ENCODE measurements around the gene NRCAM.
"Not testable (repeated sequence)": the region's sequence is repeated elsewhere in the genome, so short reads cannot be mapped to it uniquely, and the experiment has no call there.

Gene NRCAM

GRCh38 chr7:108455998-108456677 lies at the start of gene NRCAM:
Gene NRCAM (minus strand): TSS chr7:108456436. CDS start chr7:108240064, 216,372 bp downstream.
- DNase-seq (ENCODE audit: low spot score) = no peak

GRCh38 chr7:108504576-108504975 lies 48.3 kb upstream of the NRCAM start:
- DNase-seq (ENCODE audit: low spot score) = not testable (repeated sequence)

DNA sequence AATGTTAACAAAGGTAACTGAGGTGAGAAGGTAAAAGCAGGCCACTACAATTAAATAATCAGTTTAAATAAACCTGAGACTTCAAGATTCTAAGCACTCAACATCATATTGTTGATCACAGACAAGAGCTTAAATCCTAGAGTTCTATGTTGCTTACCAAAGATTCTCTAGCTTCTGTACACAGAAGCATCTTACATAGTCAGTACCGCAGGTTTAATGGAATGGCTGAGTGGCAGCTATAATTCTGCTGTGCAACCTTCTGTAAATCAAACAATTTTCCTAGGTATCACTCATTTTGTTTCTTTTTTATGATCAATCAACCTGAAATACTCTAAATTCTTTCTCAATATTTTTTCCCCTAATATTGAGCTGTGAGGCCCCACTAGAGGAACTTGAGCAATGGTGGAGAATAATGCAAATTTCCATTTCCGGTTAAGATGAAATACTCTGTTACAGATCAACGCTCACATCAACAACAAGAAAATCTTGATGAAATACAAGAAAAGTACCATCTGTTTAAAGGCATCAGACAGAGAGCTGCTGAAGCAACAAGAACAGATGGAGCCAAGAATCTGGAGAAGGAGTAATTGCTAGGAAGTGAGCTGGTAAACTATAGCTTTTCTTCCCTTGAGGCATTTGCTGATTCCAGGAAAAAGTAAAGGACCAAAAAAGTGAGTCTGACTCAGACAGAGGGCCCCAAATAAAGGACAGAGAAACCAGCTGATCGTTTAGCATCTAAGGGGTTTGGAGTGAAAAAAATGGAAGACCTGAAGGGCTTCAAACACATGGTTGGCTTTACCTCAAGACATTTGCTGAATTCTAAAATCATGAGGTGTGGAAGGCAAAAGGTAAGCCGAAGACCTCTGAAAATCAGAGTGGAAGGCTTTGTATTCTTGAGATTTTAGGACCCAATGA lies 47.1 kb upstream of the NRCAM start:
- no peak for DNase-seq (ENCODE audit: low spot score)

GRCh38 chr7:108499566-108499965 lies 43.3 kb upstream of the NRCAM start:
- DNase-seq (ENCODE audit: low spot score) = no peak

DNA sequence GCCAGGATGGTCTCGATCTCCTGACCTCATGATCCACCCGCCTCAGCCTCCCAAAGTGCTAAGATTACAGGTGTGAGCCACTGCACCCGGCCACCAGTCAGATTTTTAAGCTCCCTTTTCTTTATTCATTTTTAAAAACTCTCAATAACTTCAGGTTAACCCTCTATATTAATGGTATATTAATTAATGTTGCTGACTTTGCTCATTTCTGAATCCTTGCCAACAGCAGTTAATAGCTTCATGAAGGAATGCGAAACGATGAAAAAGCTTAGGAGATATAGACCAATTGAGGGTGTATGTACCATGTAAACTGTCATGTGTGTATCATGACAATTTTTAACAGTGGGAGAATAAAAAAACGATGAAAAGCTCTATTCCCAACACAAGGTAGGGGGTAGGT lies 42.2 kb upstream of the NRCAM start:
- DNase-seq (ENCODE audit: low spot score) = no peak

GRCh38 chr7:108497082-108497725 lies 41.0 kb upstream of the NRCAM start:
- peak; percentile 71 for DNase-seq (ENCODE audit: low spot score)

DNA sequence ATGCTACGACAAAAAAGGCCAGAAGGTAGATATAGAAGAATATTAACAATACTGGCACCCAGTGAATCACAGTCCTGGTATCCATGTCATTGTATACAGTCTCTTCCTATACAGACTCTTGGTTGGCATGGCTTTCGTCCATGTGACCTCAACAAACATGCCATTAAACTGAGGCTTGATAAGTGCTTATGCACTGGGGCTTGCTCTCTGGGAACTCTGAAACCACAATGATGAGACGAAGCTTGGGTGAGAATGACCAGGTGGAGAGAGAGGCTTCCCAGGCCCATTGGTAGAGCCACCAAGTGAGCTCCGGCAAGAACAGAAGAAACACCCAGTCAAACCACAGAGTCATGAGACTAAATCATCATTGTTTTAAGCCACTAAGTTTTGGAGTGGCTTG lies 36.5 kb upstream of the NRCAM start:
- no peak for DNase-seq (ENCODE audit: low spot score)

- DNase-seq (ENCODE audit: low spot score) = no peak
Observed at GRCh38 chr7:108488768-108489538, 32.7 kb upstream of the NRCAM start.

DNA sequence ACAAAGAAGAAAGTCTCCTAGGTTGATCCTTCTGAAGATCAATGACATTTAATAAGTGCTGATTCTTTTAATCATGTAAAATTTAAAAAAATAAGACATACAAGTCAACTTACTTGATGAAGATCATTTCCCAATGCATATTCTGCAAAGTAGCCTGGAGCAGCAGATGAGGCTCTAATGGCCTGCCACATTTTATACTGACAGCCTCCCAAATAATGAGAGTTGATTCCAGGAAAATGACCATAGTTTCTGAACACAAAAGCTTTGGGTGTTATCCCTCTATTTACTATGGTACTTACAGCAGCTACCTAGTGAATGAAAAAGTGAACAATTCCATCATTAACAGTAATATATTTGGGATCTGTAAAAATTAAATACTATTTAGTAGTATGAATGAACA lies 31.4 kb upstream of the NRCAM start:
- no peak for DNase-seq (ENCODE audit: low spot score)

DNA sequence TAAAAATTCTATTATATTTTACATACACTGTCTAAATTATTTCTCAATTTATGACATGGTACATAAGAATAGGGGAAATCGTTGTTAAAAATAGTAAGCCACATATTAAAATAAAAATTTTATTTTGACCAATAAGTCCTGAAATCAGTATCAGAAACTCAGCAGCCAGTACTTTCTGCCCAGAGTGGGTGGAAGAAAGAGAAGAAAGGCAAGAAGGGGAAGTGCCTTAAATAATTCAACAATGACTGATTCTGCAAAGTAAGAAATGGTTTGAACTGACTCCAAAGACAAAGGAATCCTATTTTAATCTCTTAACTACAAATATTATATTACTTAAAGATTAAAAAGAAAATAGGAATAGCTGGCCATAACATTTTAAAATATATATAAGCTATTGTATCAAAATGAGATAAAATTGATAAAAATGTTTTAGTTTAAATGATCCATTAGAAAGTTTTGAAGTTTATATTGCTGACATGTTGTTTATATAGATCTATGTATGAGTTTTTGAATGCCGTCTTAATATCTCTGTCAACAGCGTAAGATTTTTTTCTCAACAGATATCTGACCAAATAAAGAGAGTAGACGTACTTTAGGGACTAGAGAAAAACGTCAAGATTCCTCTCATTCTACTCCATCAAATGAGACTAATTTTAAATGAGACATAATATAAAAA lies 30.2 kb upstream of the NRCAM start:
- DNase-seq (ENCODE audit: low spot score) = no peak

GRCh38 chr7:108484137-108484536 lies 27.9 kb upstream of the NRCAM start:
- no peak for DNase-seq (ENCODE audit: low spot score)

- no peak for DNase-seq (ENCODE audit: low spot score)
Observed at GRCh38 chr7:108480311-108480710, 24.1 kb upstream of the NRCAM start.

GRCh38 chr7:108479751-108480150 lies 23.5 kb upstream of the NRCAM start:
- no peak for DNase-seq (ENCODE audit: low spot score)

DNA sequence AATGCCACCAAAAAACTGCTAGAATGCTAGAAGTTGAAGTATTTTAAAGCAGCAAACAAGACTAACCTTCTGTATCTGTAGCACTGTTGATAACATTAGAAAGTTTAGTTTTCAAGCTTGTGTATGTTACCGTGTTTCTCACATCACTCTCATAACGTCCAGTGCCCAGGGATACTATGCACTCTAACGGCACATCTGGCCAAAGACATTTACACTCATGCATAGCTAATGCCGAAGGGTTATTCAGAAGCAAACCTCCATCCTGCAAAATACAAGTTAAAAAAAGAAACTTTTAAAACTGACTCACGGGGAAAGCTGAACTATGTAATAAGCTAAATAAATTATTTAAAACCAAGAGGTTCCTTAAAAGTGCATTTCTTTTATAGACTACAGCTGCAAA lies 22.9 kb upstream of the NRCAM start:
- DNase-seq (ENCODE audit: low spot score) = no peak

DNA sequence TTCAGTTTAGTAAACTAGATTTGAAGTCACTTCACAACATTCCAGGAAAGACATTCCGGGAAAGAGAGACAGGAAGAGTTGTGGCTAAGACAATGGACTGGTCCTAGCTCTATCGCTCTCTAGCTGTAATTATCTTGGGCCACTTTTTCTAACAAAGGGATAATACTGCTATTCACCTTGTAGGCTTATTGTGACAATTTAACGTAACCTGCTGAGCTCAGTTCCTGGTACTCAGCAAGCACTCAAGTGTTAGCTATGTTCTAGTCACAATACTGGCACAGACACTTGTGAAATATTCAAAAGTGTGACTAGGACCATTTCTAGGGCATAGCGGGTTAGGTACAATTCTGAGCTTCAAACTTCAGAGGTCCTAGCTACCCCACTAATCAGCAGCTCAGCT lies 12.0 kb upstream of the NRCAM start:
- DNase-seq (ENCODE audit: low spot score) = no peak

DNA sequence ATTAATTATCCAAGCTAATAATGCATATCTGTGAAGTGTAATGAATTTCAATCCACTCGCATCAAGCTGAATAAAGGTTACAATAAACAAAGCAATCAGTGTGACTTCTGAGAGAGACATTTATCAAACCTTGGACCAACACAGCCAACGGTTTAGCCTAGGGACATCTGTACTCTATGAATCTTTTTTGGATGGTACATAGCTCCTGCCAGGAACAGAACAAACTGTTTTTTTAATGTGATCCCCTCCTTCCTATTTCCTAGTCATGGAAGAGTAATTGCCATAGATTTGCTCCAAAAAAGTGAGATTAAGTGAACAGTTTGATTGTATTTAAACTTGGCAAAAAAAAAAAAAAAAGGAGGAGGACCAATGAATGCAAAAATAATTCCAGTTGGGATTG lies 11.2 kb upstream of the NRCAM start:
- DNase-seq (ENCODE audit: low spot score) = no peak

DNA sequence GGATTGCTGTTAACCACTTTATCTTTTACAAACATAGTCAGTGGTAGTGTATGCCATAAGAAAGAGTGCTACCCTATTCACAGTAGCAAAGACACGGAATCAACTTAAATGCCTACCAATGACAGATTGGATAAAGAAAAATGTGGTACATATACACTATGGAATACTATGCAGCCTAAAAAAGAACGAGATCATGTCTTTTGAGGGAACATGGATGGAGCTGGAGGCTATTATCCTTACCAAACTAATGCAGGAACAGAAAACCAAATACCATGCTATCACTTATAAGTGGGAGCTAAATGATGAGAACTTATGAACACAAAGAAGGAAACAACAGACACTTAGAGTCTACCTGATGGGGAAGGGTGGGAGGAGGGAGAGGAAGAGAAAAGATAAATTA lies 10.1 kb upstream of the NRCAM start:
- DNase-seq (ENCODE audit: low spot score) = not testable (repeated sequence)

- DNase-seq (ENCODE audit: low spot score) = no peak
Observed at GRCh38 chr7:108464743-108465142, 8.5 kb upstream of the NRCAM start.

DNA sequence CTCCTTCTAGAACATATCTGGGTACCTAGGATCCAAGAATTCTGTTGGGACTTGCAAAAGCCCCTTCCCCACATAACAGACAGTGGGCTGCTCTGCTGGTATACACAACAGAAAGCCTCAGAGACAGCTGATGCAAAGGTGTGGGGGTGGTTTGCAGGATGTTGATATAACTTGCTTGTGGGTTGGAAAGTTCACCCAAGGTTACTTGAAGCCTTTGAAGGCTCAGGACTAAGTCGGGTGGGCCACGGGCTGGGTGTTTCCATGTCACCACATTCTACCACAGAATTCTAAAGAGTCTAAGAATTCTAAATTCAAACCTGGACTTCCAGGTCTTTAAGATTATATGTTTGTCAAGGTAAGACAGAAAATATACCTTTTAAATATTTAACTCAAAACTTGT lies 7.4 kb upstream of the NRCAM start:
- no peak for DNase-seq (ENCODE audit: low spot score)

DNA sequence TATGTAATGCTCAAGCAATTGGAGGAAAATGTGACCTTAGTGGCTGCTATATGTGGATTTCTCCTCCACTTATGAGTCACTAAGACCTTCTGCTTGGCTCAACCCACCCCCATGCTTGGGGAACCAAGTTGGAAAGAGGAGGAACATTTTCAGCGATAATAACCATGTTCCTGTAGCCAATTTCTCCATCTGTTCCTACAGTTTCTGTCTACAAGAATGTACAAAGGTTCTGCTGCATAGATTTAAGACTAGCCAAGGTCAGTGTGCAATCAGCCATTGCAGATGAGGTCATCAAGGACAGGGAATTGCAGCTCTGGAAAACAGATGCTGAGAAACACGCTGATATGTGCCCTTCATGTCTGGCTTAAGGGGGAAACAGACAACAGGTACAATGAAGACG lies 5.6 kb upstream of the NRCAM start:
- DNase-seq (ENCODE audit: low spot score) = no peak

GRCh38 chr7:108460964-108461363 lies 4.7 kb upstream of the NRCAM start:
- no peak for DNase-seq (ENCODE audit: low spot score)

All from RKO (cell line).